GM23338 (cell line): ENCODE measurements around the gene ZNF273. TPM values are rescaled to one million over a fixed set of nuclear protein-coding genes. Genes with fewer than 3 reads are reported as not detected.

Experiments
- ATAC-seq: fragments of 200-7000 bp; cut with Tn5 transposase; 3 replicates; pipeline ENCODE4 v1.9.1; 2020
- DNase-seq: peaks from one replicate; pipeline ENCODE4 v3.0.0-alpha.2; 2015; ENCODE audit warnings: low spot score
- H2AFZ ChIP-seq: fragments of 200-600 bp; sonication (generic); 2 replicates; pipeline ENCODE4 v1.8.0; 2016; ENCODE audit warnings: antibody characterized with exemption, mild to moderate bottlenecking, moderate library complexity
- H3F3A ChIP-seq: fragments of 200-600 bp; sonication (generic); replicated peaks from 2 replicates; pipeline ENCODE4 v1.8.0; 2017; ENCODE audit warnings: antibody characterized with exemption, mixed run types, low read depth
- H3K27ac ChIP-seq: fragments of 200-600 bp; sonication (generic); 2 replicates; pipeline ENCODE4 v1.6.1; 2016; ENCODE audit warnings: low read depth
- H3K27me3 ChIP-seq: fragments of 200-600 bp; sonication (generic); 2 replicates; pipeline ENCODE4 v1.8.0; 2016; ENCODE audit warnings: mild to moderate bottlenecking, mixed run types, moderate library complexity; ENCODE audit not compliant: insufficient read depth
- H3K36me3 ChIP-seq: fragments of 200-600 bp; sonication (generic); 2 replicates; pipeline ENCODE4 v1.8.0; 2016; ENCODE audit warnings: mild to moderate bottlenecking; ENCODE audit not compliant: insufficient read depth
- H3K4me1 ChIP-seq: fragments of 200-600 bp; sonication (generic); 2 replicates; pipeline ENCODE4 v1.8.0; 2016; ENCODE audit warnings: mild to moderate bottlenecking, moderate library complexity; ENCODE audit not compliant: insufficient read depth
- H3K4me2 ChIP-seq: fragments of 200-600 bp; sonication (generic); 2 replicates; pipeline ENCODE4 v1.7.1; 2017; ENCODE audit warnings: mixed run types
- H3K4me3 ChIP-seq: fragments of 200-600 bp; sonication (generic); 2 replicates; pipeline ENCODE4 v1.6.1; 2016; ENCODE audit warnings: mixed run types
- H3K79me2 ChIP-seq: fragments of 200-600 bp; sonication (generic); replicated peaks from 2 replicates; pipeline ENCODE4 v1.8.0; 2017; ENCODE audit warnings: mild to moderate bottlenecking; ENCODE audit not compliant: insufficient read depth
- H3K9me2 ChIP-seq: fragments of 200-600 bp; sonication (generic); 2 replicates; pipeline ENCODE4 v1.8.0; 2017; ENCODE audit not compliant: insufficient read depth
- H4K20me1 ChIP-seq: fragments of 200-600 bp; sonication (generic); replicated peaks from 2 replicates; pipeline ENCODE4 v1.8.0; 2017; ENCODE audit warnings: mild to moderate bottlenecking; ENCODE audit not compliant: insufficient read depth
- H3K27ac Mint-ChIP-seq: 2 replicates; pipeline ENCODE4 v1.8.0; 2020; ENCODE audit warnings: inconsistent platforms, mild to moderate bottlenecking, moderate library complexity, mixed read lengths
- H3K27me3 Mint-ChIP-seq: 3 replicates; pipeline ENCODE4 v1.8.0; 2022; ENCODE audit warnings: low read depth, mild to moderate bottlenecking, moderate library complexity, mixed read lengths, inconsistent platforms; ENCODE audit not compliant: insufficient read depth, poor library complexity
- H3K36me3 Mint-ChIP-seq: 3 replicates; pipeline ENCODE4 v1.8.0; 2021; ENCODE audit warnings: low read depth, mild to moderate bottlenecking, inconsistent platforms, moderate library complexity, mixed read lengths
- H3K4me1 Mint-ChIP-seq: 3 replicates; pipeline ENCODE4 v1.8.0; 2020; ENCODE audit warnings: mild to moderate bottlenecking, inconsistent platforms, mixed read lengths
- H3K4me3 Mint-ChIP-seq: 3 replicates; pipeline ENCODE4 v1.8.0; 2021; ENCODE audit warnings: moderate library complexity, mild to moderate bottlenecking, inconsistent platforms, mixed read lengths
- H3K9me3 Mint-ChIP-seq: 3 replicates; pipeline ENCODE4 v1.8.0; 2020; ENCODE audit warnings: moderate library complexity, mild to moderate bottlenecking, inconsistent platforms, mixed read lengths
- CREB1 ChIP-seq: fragments of 250-450 bp; sonication (Bioruptor Pico); IDR thresholded peaks from 2 replicates; pipeline ENCODE4 v1.5.0; 2020; ENCODE audit warnings: low read depth, mild to moderate bottlenecking, moderate library complexity
- CTCF ChIP-seq, 2 experiments: fragments of 200-600 bp in 1 of 2; sonication (generic) in 1 of 2; conservative IDR thresholded peaks; 2 replicates each; pipeline versions ENCODE4 v1.5.1 to v1.6.1; 2016 to 2017; ENCODE audit warnings: antibody characterized with exemption in 2 of 2, low read depth in 2 of 2, mild to moderate bottlenecking in 2 of 2, moderate library complexity in 1 of 2
- ETS1 ChIP-seq: IDR thresholded peaks from 2 replicates; pipeline ENCODE4 v1.6.1; 2016; ENCODE audit warnings: antibody characterized with exemption
- EZH2 ChIP-seq: fragments of 200-600 bp; sonication (generic); IDR thresholded peaks from one replicate; pipeline ENCODE4 v1.8.0; 2017; ENCODE audit warnings: antibody characterized with exemption, mild to moderate bottlenecking, low read depth; ENCODE audit not compliant: unreplicated experiment
- EZH2phosphoT487 ChIP-seq: fragments of 200-600 bp; sonication (generic); IDR thresholded peaks from one replicate; pipeline ENCODE4 v1.8.1; 2018; ENCODE audit warnings: antibody characterized with exemption; ENCODE audit not compliant: unreplicated experiment
- JUNB ChIP-seq: IDR thresholded peaks from one replicate; pipeline ENCODE4 v1.6.1; 2016; ENCODE audit warnings: antibody characterized with exemption; ENCODE audit not compliant: unreplicated experiment
- NANOG ChIP-seq: IDR thresholded peaks from 2 replicates; pipeline ENCODE4 v1.6.1; 2016; ENCODE audit warnings: antibody characterized with exemption, borderline replicate concordance
- POLR2AphosphoS5 ChIP-seq: IDR thresholded peaks from 2 replicates; pipeline ENCODE4 v1.6.1; 2016; ENCODE audit warnings: antibody characterized with exemption, low read depth
- REST ChIP-seq: IDR thresholded peaks from one replicate; pipeline ENCODE4 v1.6.1; 2018; ENCODE audit warnings: antibody characterized with exemption; ENCODE audit not compliant: unreplicated experiment
- STAT1 ChIP-seq: IDR thresholded peaks from one replicate; pipeline ENCODE4 v1.6.1; 2016; ENCODE audit warnings: antibody characterized with exemption; ENCODE audit not compliant: unreplicated experiment
- ZNF114 ChIP-seq: fragments of 250-450 bp; sonication (Bioruptor Pico); IDR thresholded peaks from 2 replicates; pipeline ENCODE4 v1.5.0; 2020; ENCODE audit warnings: mild to moderate bottlenecking, moderate library complexity
- ZNF331 ChIP-seq: fragments of 250-450 bp; sonication (Bioruptor Pico); IDR thresholded peaks from 2 replicates; pipeline ENCODE4 v1.5.0; 2020; ENCODE audit warnings: low read depth, mild to moderate bottlenecking, moderate library complexity
- ZNF462 ChIP-seq: fragments of 250-450 bp; sonication (Bioruptor Pico); IDR thresholded peaks from 2 replicates; pipeline ENCODE4 v1.5.0; 2020; ENCODE audit warnings: mild to moderate bottlenecking, moderate library complexity
- polyA plus RNA-seq: library from polyadenylated mRNA; unstranded; fragments of >200 nt; fragmentation: Nextera tagmentation; extraction: Ambion mirVana; gene quantifications from 2 replicates; pipeline ENCODE4 v1.2.1, GENCODE V29; 2016
- total RNA-seq: library from RNA; depleted of rRNA; stranded (reverse); fragments of >200 nt; shearing (Covaris generic); gene quantifications from 2 replicates; pipeline ENCODE4 v1.2.3, GENCODE V29; 2014

Gene ZNF273
- total and polyA plus RNA-seq, 2 experiments from 2014 or later, result 16.4 to 34.3 TPM

GRCh38 chr7:64878684-64879083 is 24.4 kb upstream of the ZNF273 start:
- Histone ChIP-seq H4K20me1 (no peaks in the 10 kb centered on the region), H2AFZ (no peak overlapping the region)
- DNase-seq, result no peak

More at GRCh38 chr7:64878684-64879083, 24.4 kb upstream of the ZNF273 start:
- H3K4me3 ChIP-seq, result no peak overlapping the region
- H3K79me2 ChIP-seq, result no peaks in the 10 kb centered on the region
- no peaks in the 10 kb centered on the region for H3K9me2 ChIP-seq
- H3K36me3 ChIP-seq, result no peaks in the 10 kb centered on the region
- H3K27me3 ChIP-seq, result peaks cover 71% of the 10 kb centered on the region
- no peaks in the 10 kb centered on the region for H3K4me1 Mint-ChIP-seq
- ATAC-seq, result no peak
- H3K36me3 Mint-ChIP-seq, result peaks cover 7% of the 10 kb centered on the region; the same call in 1 of the 3 replicates
- H3K27ac Mint-ChIP-seq, result no peak overlapping the region
- no peaks in the 10 kb centered on the region; the same call in 1 of the 2 replicates for H3K4me1 ChIP-seq
- H3K4me3 Mint-ChIP-seq, result no peak overlapping the region
- no peak for TF ChIP-seq STAT1
- TF ChIP-seq CREB1, result no peak
- no peak for TF ChIP-seq CTCF (conservative IDR thresholded peaks at IDR 0.05; ENCODE audit: low read depth in 2 of 2)
- no peak for TF ChIP-seq EZH2
- no peak for TF ChIP-seq REST
- TF ChIP-seq EZH2phosphoT487, result no peak
- no peak for TF ChIP-seq ZNF114 (CRISPR knock-in tag)
- TF ChIP-seq JUNB, result no peak
- no peak for TF ChIP-seq POLR2AphosphoS5
- no peak for TF ChIP-seq NANOG
- no peak for TF ChIP-seq ZNF462 (CRISPR knock-in tag)
- TF ChIP-seq ETS1, result no peak
- no peak for TF ChIP-seq ZNF331 (CRISPR knock-in tag)
- peaks cover 45% of the 10 kb centered on the region for H3K27me3 Mint-ChIP-seq
- H3K4me2 ChIP-seq, result no peak overlapping the region
- H3K27ac ChIP-seq, result no peak overlapping the region
- H3F3A ChIP-seq, result no peaks in the 10 kb centered on the region
- H3K9me3 Mint-ChIP-seq, result peaks cover 63% of the 10 kb centered on the region
